ENCODE data around the gene JADE3.

Gene JADE3

GRCh38 chrX:46989548-46989947, 77.3 kb downstream of the JADE3 start:
- in situ Hi-C loops (cut with MboI; ENCODE audit: low pct_unique_long_range_greater_than_20kb, low sequenced_read_pairs) = no loop called here
- no peak for DNase-seq

- in situ Hi-C loops (cut with MboI; ENCODE audit: low pct_unique_long_range_greater_than_20kb, low sequenced_read_pairs) = no loop called here
- DNase-seq = no peak
These were observed 79.4 kb downstream of the JADE3 start for GRCh38 chrX:46991664-46992063.

- no peak for DNase-seq
- in situ Hi-C loops (cut with MboI; ENCODE audit: low pct_unique_long_range_greater_than_20kb, low sequenced_read_pairs) = no loop called here
These were observed 79.8 kb downstream of the JADE3 start for GRCh38 chrX:46992070-46992469.

GRCh38 chrX:46994096-46994495, 81.9 kb downstream of the JADE3 start:
- in situ Hi-C loops (cut with MboI; ENCODE audit: low pct_unique_long_range_greater_than_20kb, low sequenced_read_pairs) = no loop called here
- DNase-seq = no peak

GRCh38 chrX:47012131-47012530, 99.9 kb downstream of the JADE3 start:
- no peak for DNase-seq
- in situ Hi-C loops (cut with MboI; ENCODE audit: low pct_unique_long_range_greater_than_20kb, low sequenced_read_pairs) = no loop called here

GRCh38 chrX:47026198-47026597, 114.0 kb downstream of the JADE3 start:
- DNase-seq = no peak
- in situ Hi-C loops (cut with MboI; ENCODE audit: low pct_unique_long_range_greater_than_20kb, low sequenced_read_pairs) = no loop called here

GRCh38 chrX:47030339-47030738, 118.1 kb downstream of the JADE3 start:
- DNase-seq = peak; percentile 65
- in situ Hi-C loops (cut with MboI; ENCODE audit: low pct_unique_long_range_greater_than_20kb, low sequenced_read_pairs) = no loop called here

- DNase-seq = no peak
- in situ Hi-C loops (cut with MboI; ENCODE audit: low pct_unique_long_range_greater_than_20kb, low sequenced_read_pairs) = no loop called here
These were observed 135.8 kb downstream of the JADE3 start for GRCh38 chrX:47047989-47048388.

- no peak for DNase-seq
- in situ Hi-C loops (cut with MboI; ENCODE audit: low pct_unique_long_range_greater_than_20kb, low sequenced_read_pairs) = no loop called here
These were observed 147.1 kb downstream of the JADE3 start for GRCh38 chrX:47059142-47059874.

GRCh38 chrX:47060708-47061107, 148.5 kb downstream of the JADE3 start:
- no peak for DNase-seq
- in situ Hi-C loops (cut with MboI; ENCODE audit: low pct_unique_long_range_greater_than_20kb, low sequenced_read_pairs) = no loop called here

- no peak for DNase-seq
- in situ Hi-C loops (cut with MboI; ENCODE audit: low pct_unique_long_range_greater_than_20kb, low sequenced_read_pairs) = no loop called here
These were observed 149.2 kb downstream of the JADE3 start for GRCh38 chrX:47061238-47061919.

GRCh38 chrX:47063179-47063578, 151.0 kb downstream of the JADE3 start:
- no peak for DNase-seq
- in situ Hi-C loops (cut with MboI; ENCODE audit: low pct_unique_long_range_greater_than_20kb, low sequenced_read_pairs) = no loop called here

GRCh38 chrX:47068214-47068613, 156.0 kb downstream of the JADE3 start:
- in situ Hi-C loops (cut with MboI; ENCODE audit: low pct_unique_long_range_greater_than_20kb, low sequenced_read_pairs) = no loop called here

GRCh38 chrX:47068720-47069119, 156.5 kb downstream of the JADE3 start:
- in situ Hi-C loops (cut with MboI; ENCODE audit: low pct_unique_long_range_greater_than_20kb, low sequenced_read_pairs) = no loop called here
- no peak for DNase-seq

More at GRCh38 chrX:47068214-47068613, 156.0 kb downstream of the JADE3 start:
- DNase-seq = peak; percentile 11

GRCh38 chrX:47078129-47079043, 166.2 kb downstream of the JADE3 start, which contains the start of gene RGN:
Gene RGN (plus strand): TSS chrX:47078443. CDS start chrX:47081145, 2,702 bp downstream.
- in situ Hi-C loops (cut with MboI; ENCODE audit: low pct_unique_long_range_greater_than_20kb, low sequenced_read_pairs) = no loop called here
- no peak for DNase-seq

GRCh38 chrX:47080215-47080914, 168.1 kb downstream of the JADE3 start:
- DNase-seq = no peak
- in situ Hi-C loops (cut with MboI; ENCODE audit: low pct_unique_long_range_greater_than_20kb, low sequenced_read_pairs) = no loop called here

- no peak for DNase-seq
- in situ Hi-C loops (cut with MboI; ENCODE audit: low pct_unique_long_range_greater_than_20kb, low sequenced_read_pairs) = no loop called here
These were observed 168.7 kb downstream of the JADE3 start for GRCh38 chrX:47080915-47081236.

GRCh38 chrX:47091149-47091775, 179.0 kb downstream of the JADE3 start:
- in situ Hi-C loops (cut with MboI; ENCODE audit: low pct_unique_long_range_greater_than_20kb, low sequenced_read_pairs) = no loop called here
- peak; percentile 46 for DNase-seq

- in situ Hi-C loops (cut with MboI; ENCODE audit: low pct_unique_long_range_greater_than_20kb, low sequenced_read_pairs) = no loop called here
- peak; percentile 37 for DNase-seq
These were observed 181.0 kb downstream of the JADE3 start for GRCh38 chrX:47093248-47093647.

All from KBM-7 (cell line).